Mucosa of rectum (tissue), 2 donors: ENCODE results near the gene RNF11.
"Not testable (repeated sequence)": the region's sequence is repeated elsewhere in the genome, so short reads cannot be mapped to it uniquely, and the experiment has no call there.

Experiments used
- H3K27ac ChIP-seq, 2 donors: one replicate each; pipeline ENCODE4 v1.7.0; 2013; ENCODE audit warnings: inconsistent platforms in 2 of 2, low read depth in 2 of 2, low read length in 2 of 2
- H3K27me3 ChIP-seq, 2 donors: one replicate each; pipeline ENCODE4 v1.7.0; 2013; ENCODE audit warnings: low read length in 2 of 2; ENCODE audit not compliant: control insufficient read depth in 2 of 2, insufficient read depth in 2 of 2
- H3K36me3 ChIP-seq, 2 donors: one replicate each; pipeline ENCODE4 v1.7.0; 2013; ENCODE audit warnings: low read length in 2 of 2; ENCODE audit not compliant: control insufficient read depth in 2 of 2, insufficient read depth in 2 of 2
- H3K4me1 ChIP-seq, 2 donors: one replicate each; pipeline ENCODE4 v1.7.0; 2013; ENCODE audit warnings: low read length in 2 of 2, mild to moderate bottlenecking in 1 of 2; ENCODE audit not compliant: control insufficient read depth in 2 of 2, insufficient read depth in 2 of 2
- H3K4me3 ChIP-seq, 2 donors: one replicate each; pipeline ENCODE4 v1.7.0; 2013; ENCODE audit warnings: low read length in 2 of 2
- H3K9ac ChIP-seq, 2 donors: one replicate each; pipeline ENCODE4 v1.7.0; 2013; ENCODE audit warnings: low read length in 2 of 2, low read depth in 1 of 2, mild to moderate bottlenecking in 1 of 2
- H3K9me3 ChIP-seq, 2 donors: one replicate each; pipeline ENCODE4 v1.7.0; 2013; ENCODE audit warnings: low read length in 2 of 2; ENCODE audit not compliant: control insufficient read depth in 2 of 2
- donor health status: healthy.
- donor health status: Normal muscosa, but diverticular disease.

Gene RNF11

GRCh38 chr1:51210676-51211075 is 25.4 kb upstream of the RNF11 start:
- no peak overlapping the region for H3K9ac ChIP-seq
- no peaks in the 10 kb centered on the region for H3K4me1 ChIP-seq
- H3K9me3 ChIP-seq, result no peaks in the 10 kb centered on the region
- no peak overlapping the region for H3K4me3 ChIP-seq
- no peaks in the 10 kb centered on the region for H3K36me3 ChIP-seq
- H3K27ac ChIP-seq, result no peak overlapping the region
- H3K27me3 ChIP-seq, result no peaks in the 10 kb centered on the region

- no peak overlapping the region for H3K4me3 ChIP-seq
- no peak overlapping the region for H3K27ac ChIP-seq
- H3K27me3 ChIP-seq, result no peaks in the 10 kb centered on the region
- H3K36me3 ChIP-seq, result no peaks in the 10 kb centered on the region
- H3K9ac ChIP-seq, result no peak overlapping the region
- no peaks in the 10 kb centered on the region for H3K4me1 ChIP-seq
- no peaks in the 10 kb centered on the region for H3K9me3 ChIP-seq
Observed at GRCh38 chr1:51214615-51215131, 21.4 kb upstream of the RNF11 start.

GRCh38 chr1:51215169-51215568 is 20.9 kb upstream of the RNF11 start:
- Histone ChIP-seq H3K4me3 (no peak overlapping the region), H3K4me1 (no peaks in the 10 kb centered on the region), H3K9me3 (no peaks in the 10 kb centered on the region), H3K27ac (no peak overlapping the region), H3K27me3 (no peaks in the 10 kb centered on the region), H3K36me3 (no peaks in the 10 kb centered on the region), H3K9ac (no peak overlapping the region)

- Histone ChIP-seq H3K9me3 (no peaks in the 10 kb centered on the region), H3K27me3 (no peaks in the 10 kb centered on the region), H3K4me1 (no peaks in the 10 kb centered on the region), H3K9ac (no peak overlapping the region), H3K27ac (no peak overlapping the region), H3K4me3 (no peak overlapping the region), H3K36me3 (no peaks in the 10 kb centered on the region)
Observed at GRCh38 chr1:51216631-51217030, 19.4 kb upstream of the RNF11 start.

GRCh38 chr1:51217101-51217500 is 19.0 kb upstream of the RNF11 start:
- no peaks in the 10 kb centered on the region for H3K36me3 ChIP-seq
- no peak overlapping the region for H3K4me3 ChIP-seq
- no peaks in the 10 kb centered on the region for H3K4me1 ChIP-seq
- H3K9me3 ChIP-seq, result no peaks in the 10 kb centered on the region
- no peak overlapping the region for H3K9ac ChIP-seq
- no peaks in the 10 kb centered on the region for H3K27me3 ChIP-seq
- H3K27ac ChIP-seq, result no peak overlapping the region

- Histone ChIP-seq H3K27ac (no peak overlapping the region), H3K4me1 (no peaks in the 10 kb centered on the region), H3K9ac (no peak overlapping the region), H3K9me3 (no peaks in the 10 kb centered on the region), H3K36me3 (no peaks in the 10 kb centered on the region), H3K27me3 (no peaks in the 10 kb centered on the region), H3K4me3 (no peak overlapping the region)
Observed at GRCh38 chr1:51218570-51218969, 17.5 kb upstream of the RNF11 start.

- H3K4me1 ChIP-seq, result no peaks in the 10 kb centered on the region
- no peaks in the 10 kb centered on the region for H3K36me3 ChIP-seq
- H3K27me3 ChIP-seq, result no peaks in the 10 kb centered on the region
- H3K9ac ChIP-seq, result no peak overlapping the region
- H3K27ac ChIP-seq, result no peak overlapping the region
- H3K9me3 ChIP-seq, result no peaks in the 10 kb centered on the region
- no peak overlapping the region for H3K4me3 ChIP-seq
Observed at GRCh38 chr1:51219022-51219421, 17.1 kb upstream of the RNF11 start.

GRCh38 chr1:51221529-51221928 is 14.5 kb upstream of the RNF11 start:
- H3K9ac ChIP-seq, H3K36me3 ChIP-seq, H3K27me3 ChIP-seq, H3K9me3 ChIP-seq, H3K4me3 ChIP-seq, H3K27ac ChIP-seq, H3K4me1 ChIP-seq: not testable (repeated sequence)

- Histone ChIP-seq H3K9ac (no peak overlapping the region), H3K4me3 (no peak overlapping the region), H3K36me3 (no peaks in the 10 kb centered on the region), H3K9me3 (no peaks in the 10 kb centered on the region), H3K4me1 (no peaks in the 10 kb centered on the region), H3K27me3 (no peaks in the 10 kb centered on the region), H3K27ac (no peak overlapping the region)
Observed at GRCh38 chr1:51222136-51222787, 13.8 kb upstream of the RNF11 start.

- Histone ChIP-seq H3K9me3 (no peaks in the 10 kb centered on the region), H3K9ac (no peak overlapping the region), H3K4me3 (no peak overlapping the region), H3K27ac (no peak overlapping the region), H3K36me3 (no peaks in the 10 kb centered on the region), H3K4me1 (no peaks in the 10 kb centered on the region), H3K27me3 (no peaks in the 10 kb centered on the region)
Observed at GRCh38 chr1:51222809-51223208, 13.3 kb upstream of the RNF11 start.

GRCh38 chr1:51224255-51224654 is 11.8 kb upstream of the RNF11 start:
- H3K9me3 ChIP-seq, result no peaks in the 10 kb centered on the region
- no peaks in the 10 kb centered on the region for H3K27me3 ChIP-seq
- H3K4me1 ChIP-seq, result no peaks in the 10 kb centered on the region
- H3K27ac ChIP-seq, result no peak overlapping the region
- H3K4me3 ChIP-seq, result no peak overlapping the region
- no peaks in the 10 kb centered on the region for H3K36me3 ChIP-seq
- H3K9ac ChIP-seq, result no peak overlapping the region
